H1 (cell line): Measurements from ENCODE around the gene CLRN1. TPM values are rescaled to one million over a fixed set of nuclear protein-coding genes. Genes with fewer than 3 reads are reported as not detected.

Experiments
- CTCF ChIA-PET: fragments of 300-600 bp; sonication (Branson Sonifier 250); formaldehyde crosslinking; loops from one replicate; lab custom pipeline; 2021; ENCODE audit not compliant: partially characterized antibody; lab: Charles Lee
- POLR2A ChIA-PET: fragments of 300-600 bp; sonication (Branson Sonifier 250); formaldehyde crosslinking; loops from one replicate; lab custom pipeline; 2021; ENCODE audit warnings: inconsistent platforms; ENCODE audit not compliant: partially characterized antibody; lab: Charles Lee
- DNase-seq, 2 experiments: peaks; one replicate each; pipeline versions ENCODE4 v3.0.0 to v3.0.0-alpha.2; 2010 to 2022; ENCODE audit warnings: low spot score in 2 of 2, low read depth in 1 of 2, mixed read lengths in 1 of 2
- FAIRE-seq: peaks from 2 replicates; lab custom pipeline; 2011; peaks lifted over from hg19 to GRCh38; lab: Jason Lieb, UNC
- H2AFZ ChIP-seq: 2 replicates; pipeline ENCODE4 v1.8.1; 2012; ENCODE audit warnings: low read length, inconsistent platforms
- H2AK5ac ChIP-seq: 2 replicates; pipeline ENCODE4 v1.6.1; 2013; ENCODE audit warnings: low read depth, low read length
- H2BK120ac ChIP-seq: replicated peaks from 2 replicates; pipeline ENCODE3; 2013; ENCODE audit warnings: low read depth, low read length, inconsistent platforms
- H2BK12ac ChIP-seq: 2 replicates; pipeline ENCODE4 v1.6.1; 2013; ENCODE audit warnings: low read depth, low read length
- H2BK15ac ChIP-seq: 2 replicates; pipeline ENCODE4 v1.6.1; 2013; ENCODE audit warnings: low read length
- H2BK20ac ChIP-seq: 2 replicates; pipeline ENCODE4 v1.6.1; 2013; ENCODE audit warnings: low read length
- H2BK5ac ChIP-seq: 2 replicates; pipeline ENCODE4 v1.6.1; 2013; ENCODE audit warnings: low read depth, low read length
- H3K14ac ChIP-seq: 2 replicates; pipeline ENCODE4 v1.6.1; 2013; ENCODE audit warnings: inconsistent platforms; ENCODE audit not compliant: insufficient read length
- H3K18ac ChIP-seq: 2 replicates; pipeline ENCODE4 v1.6.1; 2013; ENCODE audit warnings: low read length; ENCODE audit errors: extremely low read depth
- H3K23ac ChIP-seq: 2 replicates; pipeline ENCODE4 v1.6.1; 2013; ENCODE audit warnings: inconsistent platforms; ENCODE audit not compliant: insufficient read length
- H3K23me2 ChIP-seq: 2 replicates; pipeline ENCODE4 v1.6.1; 2013; ENCODE audit warnings: low read depth, low read length
- H3K27ac ChIP-seq: 2 replicates; pipeline ENCODE4 v1.6.1; 2011; ENCODE audit warnings: low read depth, low read length, inconsistent platforms
- H3K27me3 ChIP-seq, 4 experiments: replicated peaks in 1 of 4; 1 replicate in 1 of 4; 2 replicates in 3 of 4; pipeline versions ENCODE4 v1.6.1 to v1.8.1; 2011 to 2013; ENCODE audit warnings: low read length in 3 of 4, mild to moderate bottlenecking in 3 of 4, inconsistent platforms in 2 of 4, mixed read lengths in 2 of 4, moderate library complexity in 1 of 4; ENCODE audit not compliant: control insufficient read depth in 3 of 4, insufficient read depth in 3 of 4; ENCODE audit errors: extremely low read depth in 1 of 4
- H3K36me3 ChIP-seq, 4 experiments: 2 replicates each; pipeline versions ENCODE4 v1.6.1 to v1.8.1; 2011 to 2013; ENCODE audit warnings: mild to moderate bottlenecking in 4 of 4, low read length in 3 of 4, moderate library complexity in 2 of 4, control low read depth in 1 of 4, inconsistent platforms in 1 of 4; ENCODE audit not compliant: insufficient read depth in 4 of 4, control insufficient read depth in 2 of 4
- H3K4ac ChIP-seq: replicated peaks from 2 replicates; pipeline ENCODE3; 2013; ENCODE audit warnings: low read length, low read depth, mixed read lengths, inconsistent platforms; ENCODE audit not compliant: insufficient read length
- H3K4me1 ChIP-seq, 4 experiments: replicated peaks in 1 of 4; 1 replicate in 1 of 4; 2 replicates in 3 of 4; pipeline versions ENCODE4 v1.6.1 to v1.8.1; 2011 to 2013; ENCODE audit warnings: low read length in 3 of 4, inconsistent platforms in 2 of 4, mixed read lengths in 1 of 4; ENCODE audit not compliant: insufficient read depth in 4 of 4, control insufficient read depth in 3 of 4
- H3K4me2 ChIP-seq, 2 experiments: 2 replicates each; pipeline versions ENCODE4 v1.6.1 to v1.8.1; 2011 to 2013; ENCODE audit warnings: low read depth in 2 of 2, low read length in 2 of 2, control low read depth in 1 of 2, inconsistent platforms in 1 of 2, mild to moderate bottlenecking in 1 of 2; ENCODE audit not compliant: insufficient read depth in 1 of 2
- H3K4me3 ChIP-seq, 4 experiments: fragments of 200-600, 300-600 bp in 1 of 4; sonication (generic), shearing (Covaris generic), sonication (Bioruptor Twin) in 1 of 4; 2 replicates each; pipeline versions ENCODE4 v1.5.1 to v1.8.1; 2011 to 2016; ENCODE audit warnings: low read length in 4 of 4, low read depth in 3 of 4, control low read depth in 2 of 4, inconsistent platforms in 2 of 4, mild to moderate bottlenecking in 2 of 4, mixed read lengths in 1 of 4, moderate library complexity in 1 of 4; ENCODE audit not compliant: insufficient read depth in 2 of 4; ENCODE audit errors: extremely low read depth in 1 of 4
- H3K56ac ChIP-seq: replicated peaks from 2 replicates; pipeline ENCODE3; 2013; ENCODE audit warnings: low read depth, mild to moderate bottlenecking, mixed read lengths, low read length, inconsistent platforms; ENCODE audit not compliant: insufficient read length
- H3K79me1 ChIP-seq: 2 replicates; pipeline ENCODE4 v1.6.1; 2013; ENCODE audit warnings: low read depth, low read length, control low read depth
- H3K79me2 ChIP-seq, 2 experiments: 2 replicates each; pipeline versions ENCODE4 v1.6.1 to v1.8.1; 2012 to 2013; ENCODE audit warnings: low read length in 2 of 2, mild to moderate bottlenecking in 2 of 2, inconsistent platforms in 1 of 2; ENCODE audit not compliant: insufficient read depth in 2 of 2, control insufficient read depth in 1 of 2
- H3K9ac ChIP-seq, 4 experiments: replicated peaks in 1 of 4; 1 replicate in 1 of 4; 2 replicates in 3 of 4; pipeline versions ENCODE4 v1.6.1 to v1.8.1; 2011 to 2013; ENCODE audit warnings: low read depth in 3 of 4, low read length in 3 of 4, control low read depth in 2 of 4, mild to moderate bottlenecking in 2 of 4, moderate library complexity in 2 of 4, inconsistent platforms in 1 of 4; ENCODE audit errors: extremely low read depth in 1 of 4
- H3K9me3 ChIP-seq, 2 experiments: 2 replicates each; pipeline versions ENCODE4 v1.6.1 to v1.8.1; 2012 to 2013; ENCODE audit warnings: mild to moderate bottlenecking in 2 of 2, moderate library complexity in 2 of 2, control low read depth in 1 of 2, inconsistent platforms in 1 of 2, low read depth in 1 of 2, low read length in 1 of 2, mixed read lengths in 1 of 2; ENCODE audit not compliant: insufficient read depth in 2 of 2
- H4K20me1 ChIP-seq, 2 experiments: replicated peaks in 1 of 2; 2 replicates each; pipeline versions ENCODE3 to v1.8.1; 2011 to 2013; ENCODE audit warnings: inconsistent platforms in 2 of 2, low read length in 2 of 2, mild to moderate bottlenecking in 1 of 2; ENCODE audit not compliant: insufficient read depth in 2 of 2, control insufficient read depth in 1 of 2
- H4K5ac ChIP-seq: 2 replicates; pipeline ENCODE4 v1.6.1; 2013; ENCODE audit warnings: low read length, low read depth, mixed read lengths, inconsistent platforms; ENCODE audit not compliant: insufficient read length
- H4K8ac ChIP-seq: 2 replicates; pipeline ENCODE4 v1.8.0; 2013; ENCODE audit warnings: mild to moderate bottlenecking, moderate library complexity, low read length, inconsistent platforms; ENCODE audit not compliant: insufficient read depth; ENCODE audit errors: extremely low read depth
- H4K91ac ChIP-seq: replicated peaks from 2 replicates; pipeline ENCODE3; 2013; ENCODE audit warnings: low read length, mixed read lengths, inconsistent platforms; ENCODE audit not compliant: insufficient read length
- EGR1 ChIP-seq: IDR thresholded peaks from 2 replicates; pipeline ENCODE4 v1.6.1; 2011; ENCODE audit warnings: low read depth, low read length, borderline replicate concordance
- EZH2 ChIP-seq: fragments of 200-600 bp; sonication (generic); IDR thresholded peaks from 2 replicates; pipeline ENCODE4 v1.7.1; 2012; ENCODE audit warnings: low read depth, mild to moderate bottlenecking, moderate library complexity, low read length, inconsistent platforms; ENCODE audit not compliant: severe bottlenecking
- FOSL1 ChIP-seq: IDR thresholded peaks from 2 replicates; pipeline ENCODE4 v1.6.1; 2011; ENCODE audit warnings: mild to moderate bottlenecking, low read depth, low read length, moderate library complexity; ENCODE audit not compliant: insufficient read depth
- HDAC2 ChIP-seq, 2 experiments: fragments of 300-600 bp in 1 of 2; sonication (generic) in 1 of 2; IDR thresholded peaks; 2 replicates each; pipeline ENCODE4 v1.6.1; 2011 to 2012; ENCODE audit warnings: low read depth in 2 of 2, low read length in 2 of 2, mild to moderate bottlenecking in 2 of 2, moderate library complexity in 2 of 2, borderline replicate concordance in 1 of 2, inconsistent platforms in 1 of 2
- JUND ChIP-seq: IDR thresholded peaks from 2 replicates; pipeline ENCODE4 v1.6.1; 2011; ENCODE audit warnings: mild to moderate bottlenecking, improper control_type of control experiment, low read length
- KDM5A ChIP-seq: fragments of 200-600 bp; IDR thresholded peaks from 2 replicates; pipeline ENCODE4 v1.7.1; 2012; ENCODE audit warnings: mild to moderate bottlenecking, low read length, inconsistent platforms, mixed read lengths
- POLR2AphosphoS5 ChIP-seq: IDR thresholded peaks from 2 replicates; pipeline ENCODE4 v1.6.1; 2011; ENCODE audit warnings: low read depth, low read length
- RAD21 ChIP-seq, 2 experiments: IDR thresholded peaks in 1 of 2; conservative IDR thresholded peaks in 1 of 2; 2 replicates each; pipeline ENCODE4 v1.6.1; 2011; ENCODE audit warnings: low read depth in 2 of 2, low read length in 2 of 2, improper control_type of control experiment in 1 of 2, inconsistent platforms in 1 of 2, mild to moderate bottlenecking in 1 of 2, moderate library complexity in 1 of 2
- SIRT6 ChIP-seq: IDR thresholded peaks from one replicate; pipeline ENCODE4 v1.7.1; 2012; ENCODE audit warnings: low read length, inconsistent platforms
- SRF ChIP-seq: IDR thresholded peaks from 2 replicates; pipeline ENCODE4 v1.6.1; 2011; ENCODE audit warnings: mild to moderate bottlenecking, low read depth, low read length, moderate library complexity
- TAF7 ChIP-seq: optimal IDR thresholded peaks from 2 replicates; pipeline ENCODE3; 2011; ENCODE audit warnings: low read depth, mild to moderate bottlenecking, inconsistent platforms, low read length, moderate library complexity, borderline replicate concordance
- TCF12 ChIP-seq: IDR thresholded peaks from 2 replicates; pipeline ENCODE4 v1.6.1; 2011; ENCODE audit warnings: low read depth, mild to moderate bottlenecking, low read length
- YY1 ChIP-seq: IDR thresholded peaks from 2 replicates; pipeline ENCODE4 v1.6.1; 2011; ENCODE audit warnings: low read depth, mild to moderate bottlenecking, low read length
- WGBS, 2 experiments: shearing (Covaris generic) in 1 of 2; methylation state at CpG; one replicate each; pipeline versions ENCODE4 v1.1.6 to v1.1.7; 2013 to 2015; ENCODE audit warnings: low lambda C conversion rate in 2 of 2, mixed read lengths in 2 of 2, inconsistent platforms in 1 of 2, low coverage in 1 of 2, missing lambda C conversion rate in 1 of 2; ENCODE audit not compliant: insufficient replicate concordance in 2 of 2, insufficient coverage in 1 of 2, insufficient read length in 1 of 2; ENCODE audit errors: extremely low coverage in 1 of 2, missing lambda C conversion rate in 1 of 2; 5-methylcytosine and 5-hydroxymethylcytosine counted together
- polyA plus RNA-seq, 7 experiments: library from polyadenylated mRNA; depleted of rRNA in 3 of 7; stranded (reverse) in 5 of 7; unstranded in 2 of 7; fragments of >200 nt in 5 of 7; fragments of 200-250 nt in 2 of 7; gene quantifications; 1 replicate in 5 of 7; 2 replicates in 1 of 7; 4 replicates in 1 of 7; pipeline versions ENCODE4 v1.2.1 to v1.2.3, GENCODE V29; 2011 to 2013; ENCODE audit warnings: missing spikeins in 2 of 7, mixed read lengths in 2 of 7
- total RNA-seq: library from RNA; stranded (reverse); fragmentation: NEBNext Ultra II Directional; extraction: Animal tissue kit (Norgen Biotek cat#: 25700); gene quantifications from 2 replicates; pipeline ENCODE4 v1.2.1, GENCODE V29; 2021
- TF ChIP-seq, protein P1 (sequence below): IDR thresholded peaks from 2 replicates; pipeline ENCODE4 v1.6.1; 2012; ENCODE audit warnings: inconsistent platforms

CLRN1 gene
- total and polyA plus RNA-seq, 2 of the 8 experiments (the other 6 are each of a cell fraction or from before 2014, with no cell fraction given) = 0.20 to 0.35 TPM

DNA sequence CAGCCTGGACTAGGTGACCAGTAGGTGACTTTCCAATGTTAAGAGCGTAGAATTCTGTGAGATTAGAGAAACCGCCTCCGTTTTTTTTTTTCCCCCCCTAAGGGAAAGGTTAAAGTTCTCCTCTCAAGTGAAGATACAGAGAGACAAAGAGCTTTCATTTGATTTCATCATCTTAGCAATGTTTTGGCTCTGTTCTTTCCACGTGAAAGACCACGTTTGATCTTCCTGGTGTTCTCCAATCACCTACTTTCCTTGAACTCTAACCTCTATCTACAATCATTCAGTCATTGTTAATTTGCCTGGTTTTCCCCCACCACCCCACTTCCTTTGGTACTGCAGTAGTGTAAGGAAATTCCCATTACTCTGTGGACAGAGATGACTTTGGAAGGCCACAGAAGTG lies 36.9 kb upstream of the CLRN1 start:
- Histone ChIP-seq H3K56ac (no peak overlapping the region), H3K4me1 (peaks cover 0 to 2% (median 0%) of the 10 kb centered on the region in 4 experiments; a peak in 1 of 7 replicates), H4K20me1 (no peaks in the 10 kb centered on the region), H2BK120ac (no peak overlapping the region), H3K27ac (no peak overlapping the region), H3K4me3 (no peak overlapping the region), H2BK5ac (no peak overlapping the region), H4K8ac (no peak overlapping the region), H2AFZ (no peak overlapping the region), H3K9ac (no peak overlapping the region), H2BK20ac (no peak overlapping the region), H3K27me3 (no peaks in the 10 kb centered on the region), H4K5ac (no peak overlapping the region), H3K14ac (no peak overlapping the region), H4K91ac (no peak overlapping the region), H3K18ac (no peak overlapping the region), H2BK12ac (no peak overlapping the region), H3K4me2 (no peak overlapping the region), H2BK15ac (no peak overlapping the region), H3K9me3 (no peaks in the 10 kb centered on the region), H3K23me2 (no peaks in the 10 kb centered on the region), H3K23ac (no peak overlapping the region), H3K79me2 (no peaks in the 10 kb centered on the region), H3K36me3 (no peaks in the 10 kb centered on the region; a peak in 1 of 8 replicates), H3K4ac (no peak overlapping the region), H3K79me1 (no peaks in the 10 kb centered on the region), H2AK5ac (no peak overlapping the region)
- FAIRE-seq (no peak), DNase-seq (no peak)
- no peak for TF ChIP-seq RAD21 (IDR thresholded peaks at IDR 0.05 in 1 of 2, conservative IDR thresholded peaks at IDR 0.05 in 1 of 2; ENCODE audit: low read depth in 2 of 2, low read length in 2 of 2)
- no peak for TF ChIP-seq POLR2AphosphoS5
- no peak for TF ChIP-seq YY1
- TF ChIP-seq EZH2 = no peak
- no peak for TF ChIP-seq SRF
- TF ChIP-seq SIRT6 = no peak
- TF ChIP-seq TAF7 = no peak
- no peak for TF ChIP-seq HDAC2 (IDR thresholded peaks at IDR 0.05; ENCODE audit: borderline replicate concordance in 1 of 2, low read depth in 2 of 2, low read length in 2 of 2)
- no peak for TF ChIP-seq EGR1
- TF ChIP-seq FOSL1 = no peak
- TF ChIP-seq TCF12 = no peak
- no peak for TF ChIP-seq JUND
- TF ChIP-seq, protein P1, sequence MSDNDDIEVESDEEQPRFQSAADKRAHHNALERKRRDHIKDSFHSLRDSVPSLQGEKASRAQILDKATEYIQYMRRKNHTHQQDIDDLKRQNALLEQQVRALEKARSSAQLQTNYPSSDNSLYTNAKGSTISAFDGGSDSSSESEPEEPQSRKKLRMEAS = no peak
- no peak for TF ChIP-seq KDM5A
- ChIA-PET POLR2A (no interaction called here), CTCF (interaction anchor here (1.0 to 3.5 kb wide), 11 partner anchors 14 to 163 kb away, joined by 3 to 29 read pairs (median 5); partner anchors contain the start of gene MED12L)
- 89% methylated on average over 5 of the region's 5 CpGs; no CpG with 5 or more reads in 1 of the 2 experiments for WGBS, 2 experiments
